BE2C (cell line): ENCODE data around the gene RFX8.

Source experiments
- DNase-seq: peaks from one replicate; pipeline ENCODE4 v3.0.0-alpha.2; 2020
- H3K27me3 ChIP-seq: fragments of 250-450 bp; sonication (Bioruptor Pico); 2 replicates; pipeline ENCODE4 v1.5.1; 2020; ENCODE audit warnings: mild to moderate bottlenecking
- H3K36me3 ChIP-seq: fragments of 250-450 bp; sonication (Bioruptor Pico); 2 replicates; pipeline ENCODE4 v1.5.1; 2020; ENCODE audit warnings: mild to moderate bottlenecking
- H3K4me1 ChIP-seq: fragments of 250-450 bp; sonication (Bioruptor Pico); 2 replicates; pipeline ENCODE4 v1.5.1; 2020
- H3K4me3 ChIP-seq: 2 replicates; pipeline ENCODE4 v1.5.1; 2011; ENCODE audit warnings: low read depth, low read length
- H3K9me3 ChIP-seq: fragments of 250-450 bp; sonication (Bioruptor Pico); 2 replicates; pipeline ENCODE4 v1.5.1; 2020
- TF ChIP-seq, protein P1 (sequence below): IDR thresholded peaks from 2 replicates; pipeline ENCODE4 v1.5.1; 2012; ENCODE audit warnings: mild to moderate bottlenecking, low read depth, low read length

Gene RFX8

DNA sequence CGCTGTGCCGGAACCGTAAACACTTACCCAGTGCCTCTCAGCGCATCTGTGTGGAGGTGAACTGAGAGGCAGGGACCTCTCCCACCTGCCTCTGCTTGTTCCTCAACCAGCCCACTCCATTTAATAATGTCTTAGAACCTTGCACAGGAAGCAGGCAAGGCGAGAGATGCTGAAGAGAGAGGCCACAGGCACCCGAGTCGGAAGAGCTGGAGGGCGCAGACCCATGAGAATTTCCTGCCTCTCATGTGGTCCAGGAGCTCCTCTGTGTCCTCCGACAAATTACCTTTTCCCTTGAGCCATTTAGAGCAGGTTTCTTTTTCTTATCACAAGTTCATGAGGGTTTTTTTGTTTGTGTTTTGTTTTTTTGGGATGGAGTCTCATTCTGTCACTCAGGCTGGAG is 4.9 kb upstream of the RFX8 start:
- Histone ChIP-seq H3K9me3 (no peaks in the 10 kb centered on the region), H3K27me3 (no peaks in the 10 kb centered on the region), H3K36me3 (no peaks in the 10 kb centered on the region), H3K4me3 (no peak overlapping the region), H3K4me1 (no peaks in the 10 kb centered on the region)
- DNase-seq, result no peak
- TF ChIP-seq, protein P1, sequence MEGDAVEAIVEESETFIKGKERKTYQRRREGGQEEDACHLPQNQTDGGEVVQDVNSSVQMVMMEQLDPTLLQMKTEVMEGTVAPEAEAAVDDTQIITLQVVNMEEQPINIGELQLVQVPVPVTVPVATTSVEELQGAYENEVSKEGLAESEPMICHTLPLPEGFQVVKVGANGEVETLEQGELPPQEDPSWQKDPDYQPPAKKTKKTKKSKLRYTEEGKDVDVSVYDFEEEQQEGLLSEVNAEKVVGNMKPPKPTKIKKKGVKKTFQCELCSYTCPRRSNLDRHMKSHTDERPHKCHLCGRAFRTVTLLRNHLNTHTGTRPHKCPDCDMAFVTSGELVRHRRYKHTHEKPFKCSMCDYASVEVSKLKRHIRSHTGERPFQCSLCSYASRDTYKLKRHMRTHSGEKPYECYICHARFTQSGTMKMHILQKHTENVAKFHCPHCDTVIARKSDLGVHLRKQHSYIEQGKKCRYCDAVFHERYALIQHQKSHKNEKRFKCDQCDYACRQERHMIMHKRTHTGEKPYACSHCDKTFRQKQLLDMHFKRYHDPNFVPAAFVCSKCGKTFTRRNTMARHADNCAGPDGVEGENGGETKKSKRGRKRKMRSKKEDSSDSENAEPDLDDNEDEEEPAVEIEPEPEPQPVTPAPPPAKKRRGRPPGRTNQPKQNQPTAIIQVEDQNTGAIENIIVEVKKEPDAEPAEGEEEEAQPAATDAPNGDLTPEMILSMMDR, result no peak

DNA sequence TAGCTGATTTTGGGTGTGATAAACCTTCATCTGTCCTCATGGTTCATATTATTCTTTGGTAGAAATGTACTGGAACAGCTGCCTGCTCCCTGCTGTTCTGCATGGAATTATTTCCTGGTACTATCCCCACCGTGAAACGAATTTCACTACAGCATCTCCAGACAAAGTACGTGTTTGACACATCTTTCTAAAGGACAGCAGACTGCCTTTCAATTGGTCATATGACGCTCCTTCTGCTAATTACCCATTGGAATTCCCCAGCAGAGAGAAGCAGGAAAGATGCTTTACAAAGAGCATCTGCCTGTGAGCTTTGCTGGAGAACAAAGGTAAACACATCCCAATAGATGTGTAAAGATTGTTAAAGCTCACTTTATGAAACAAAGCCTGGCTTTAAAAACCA is 4.4 kb upstream of the RFX8 start:
- H3K4me3 ChIP-seq, result no peak overlapping the region
- TF ChIP-seq, protein P1, result no peak
- H3K27me3 ChIP-seq, result no peaks in the 10 kb centered on the region
- no peak for DNase-seq
- H3K36me3 ChIP-seq, result no peaks in the 10 kb centered on the region
- no peaks in the 10 kb centered on the region for H3K9me3 ChIP-seq
- H3K4me1 ChIP-seq, result no peaks in the 10 kb centered on the region

GRCh38 chr2:101478181-101479001 is 3.5 kb upstream of the RFX8 start:
- Histone ChIP-seq H3K9me3 (no peaks in the 10 kb centered on the region), H3K4me1 (no peaks in the 10 kb centered on the region), H3K27me3 (no peaks in the 10 kb centered on the region), H3K4me3 (no peak overlapping the region), H3K36me3 (no peaks in the 10 kb centered on the region)
- DNase-seq, result no peak
- TF ChIP-seq, protein P1, result no peak

GRCh38 chr2:101477556-101477955 is 2.6 kb upstream of the RFX8 start:
- Histone ChIP-seq H3K9me3 (no peaks in the 10 kb centered on the region), H3K4me3 (no peak overlapping the region), H3K4me1 (no peaks in the 10 kb centered on the region), H3K36me3 (no peaks in the 10 kb centered on the region), H3K27me3 (no peaks in the 10 kb centered on the region)
- DNase-seq, result no peak
- TF ChIP-seq, protein P1, result no peak

GRCh38 chr2:101476605-101477208 is 1.8 kb upstream of the RFX8 start:
- Histone ChIP-seq H3K4me3 (no peak overlapping the region), H3K36me3 (no peaks in the 10 kb centered on the region), H3K27me3 (no peaks in the 10 kb centered on the region), H3K4me1 (no peaks in the 10 kb centered on the region), H3K9me3 (no peaks in the 10 kb centered on the region)
- TF ChIP-seq, protein P1, result no peak
- no peak for DNase-seq
